KG1 (cell line): ENCODE measurements around the gene UCP2.
"Not testable (repeated sequence)": the region's sequence is repeated elsewhere in the genome, so short reads cannot be mapped to it uniquely, and the experiment has no call there.

Source experiments
- DNase-seq: peaks from one replicate; lab custom pipeline; 2025; lab: John Stamatoyannopoulos, UW

Gene UCP2

DNA sequence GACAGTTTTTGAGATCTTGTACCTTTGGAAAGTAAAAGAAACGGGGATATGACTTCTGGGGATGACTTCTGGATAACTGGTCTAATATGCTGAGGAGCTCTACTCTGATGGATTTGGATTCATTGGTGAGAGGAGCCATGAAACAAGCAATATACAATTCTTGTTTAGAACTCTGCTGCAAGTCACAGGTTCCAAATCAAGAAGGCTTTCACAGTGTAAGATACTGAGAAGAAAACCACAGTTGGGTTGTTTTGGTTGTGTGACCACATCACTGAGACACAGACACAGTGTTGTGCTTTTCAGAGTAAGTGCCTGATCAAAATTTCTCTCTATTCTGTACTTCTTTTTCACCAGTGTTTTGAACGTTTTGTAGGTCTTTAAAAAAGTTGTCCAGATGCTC is 13.1 kb upstream of the UCP2 start:
- DNase-seq, result no peak

DNA sequence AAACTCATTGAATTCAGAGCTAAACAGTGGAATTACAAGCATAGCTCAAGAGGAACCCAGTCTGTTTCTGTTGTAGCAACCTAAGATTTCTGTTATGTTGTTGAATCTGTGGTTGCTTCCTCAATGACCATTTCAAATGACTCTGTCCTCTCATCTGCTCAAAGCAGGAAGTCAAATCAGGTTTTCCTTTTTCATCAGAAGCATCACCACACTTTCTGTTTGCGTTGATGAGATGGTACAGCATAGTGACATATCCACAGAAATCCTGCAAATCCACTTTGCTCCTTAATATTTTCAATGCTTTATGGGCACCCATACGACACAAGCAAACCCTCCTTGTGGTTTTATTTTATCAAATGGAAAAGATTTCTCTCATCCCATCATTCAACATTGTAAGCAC is 12.6 kb upstream of the UCP2 start:
- DNase-seq, result peak; percentile 26

DNA sequence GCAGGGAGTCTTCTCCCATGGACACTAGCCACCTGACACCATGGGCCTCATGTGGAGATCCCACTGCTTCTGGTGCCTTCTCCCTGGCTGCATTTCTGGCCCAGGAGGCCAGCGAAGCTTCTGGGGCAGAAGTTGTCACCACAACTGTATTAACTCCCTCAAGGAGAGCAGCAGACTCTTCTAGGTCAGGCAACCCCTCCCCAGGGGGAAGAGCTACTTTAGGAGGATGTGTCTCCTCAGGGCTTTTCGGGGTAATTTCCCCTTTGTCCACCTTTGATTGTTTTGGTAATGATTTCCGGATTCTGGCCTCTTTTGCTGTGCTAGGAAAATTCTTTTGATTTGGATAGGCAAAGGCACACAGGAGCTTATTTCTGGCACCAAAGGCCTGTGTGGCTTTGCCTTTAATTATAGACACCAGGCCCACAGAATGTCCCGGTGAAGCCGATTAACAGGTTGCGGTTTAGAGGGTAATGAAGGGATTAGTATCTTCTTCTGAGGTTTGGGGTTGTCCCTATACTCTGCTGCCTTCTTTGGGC is 8.9 kb upstream of the UCP2 start:
- no peak for DNase-seq

DNA sequence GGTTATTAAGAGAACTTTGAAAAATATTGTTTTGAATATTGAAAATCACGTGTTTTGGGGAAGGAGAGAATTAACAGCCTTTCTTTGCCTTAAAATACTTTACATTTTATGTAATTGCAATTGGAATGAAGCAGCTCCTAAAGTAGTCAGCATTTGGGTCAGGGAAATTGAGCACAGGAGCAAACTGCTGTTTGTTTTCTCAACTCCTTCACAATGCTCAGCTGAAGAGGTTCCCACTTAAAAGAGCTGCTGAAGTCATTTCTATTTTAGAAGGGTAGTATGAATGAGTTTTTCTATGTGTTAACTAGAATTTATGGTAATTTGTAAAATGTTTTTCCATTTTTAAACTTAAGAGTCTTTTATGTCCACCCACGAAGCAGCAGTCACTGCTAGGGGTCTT is 8.1 kb upstream of the UCP2 start:
- DNase-seq, result no peak

- DNase-seq, result no peak
Measured at GRCh38 chr11:73989156-73989555, 6.5 kb upstream of the UCP2 start.

- DNase-seq, result no peak
Measured at GRCh38 chr11:73988227-73988626, 5.6 kb upstream of the UCP2 start.

GRCh38 chr11:73985661-73986060 is 3.0 kb upstream of the UCP2 start:
- not testable (repeated sequence) for DNase-seq

GRCh38 chr11:73983741-73984538 is 1.3 kb upstream of the UCP2 start:
- DNase-seq, result no peak

- peak; percentile 96 for DNase-seq
Measured at GRCh38 chr11:73982990-73983740, 522 bp upstream of the UCP2 start.

DNA sequence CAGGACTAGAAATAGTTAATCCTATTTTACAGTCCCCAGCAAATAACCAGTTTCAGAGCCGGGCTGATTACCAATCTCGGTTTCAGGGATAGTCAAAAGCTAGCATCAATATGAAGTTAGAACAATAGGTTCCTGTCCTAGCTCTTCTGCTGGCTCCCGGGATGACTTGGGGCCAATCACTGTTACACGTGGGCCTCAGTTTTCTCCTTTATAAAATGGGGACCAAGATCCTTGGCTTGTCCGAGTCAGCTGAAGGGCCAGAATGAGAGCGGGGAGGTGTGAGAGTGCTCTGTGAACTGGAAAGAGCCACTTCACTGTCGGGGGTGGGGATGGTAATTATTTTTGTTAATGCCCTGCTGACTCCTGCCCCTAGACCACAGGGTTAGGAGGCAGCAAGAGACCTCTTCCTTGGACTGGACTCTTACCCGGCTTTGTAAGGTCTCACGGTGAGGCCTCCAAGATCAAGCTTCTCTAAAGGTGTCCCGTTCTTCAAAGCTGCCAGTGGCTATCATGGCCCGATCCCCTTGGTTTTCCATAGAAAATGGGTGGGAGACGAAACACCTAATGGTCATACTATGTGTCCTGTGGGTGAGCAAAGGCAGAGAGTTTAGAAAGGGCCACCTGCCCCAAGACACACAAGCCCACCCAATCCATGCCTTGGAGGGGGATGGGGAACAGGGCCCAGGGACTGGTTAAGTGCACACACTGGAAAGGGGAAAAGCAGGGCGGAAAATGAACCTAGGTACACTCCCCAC is 1.4 kb downstream of the UCP2 start:
- no peak for DNase-seq

- DNase-seq, result peak; percentile 48
Measured at GRCh38 chr11:73980001-73980961, 2.4 kb downstream of the UCP2 start.

- no peak for DNase-seq
Measured at GRCh38 chr11:73978576-73979086, 4.0 kb downstream of the UCP2 start.

GRCh38 chr11:73977856-73978519 is 4.7 kb downstream of the UCP2 start:
- DNase-seq, result no peak

- DNase-seq, result no peak
Measured at GRCh38 chr11:73976451-73977151, 6.0 kb downstream of the UCP2 start.

DNA sequence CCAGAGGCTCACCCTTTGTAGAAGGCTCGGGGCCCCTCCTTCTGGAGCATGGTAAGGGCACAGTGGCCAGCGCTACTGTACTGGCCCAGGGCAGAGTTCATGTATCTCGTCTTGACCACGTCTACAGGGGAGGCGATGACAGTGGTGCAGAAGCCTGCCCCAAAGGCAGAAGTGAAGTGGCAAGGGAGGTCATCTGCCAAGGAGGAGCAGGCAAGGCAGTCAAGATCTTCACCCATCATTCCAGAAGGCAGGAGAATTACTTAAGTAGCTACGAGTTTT is 7.2 kb downstream of the UCP2 start:
- DNase-seq, result no peak

DNA sequence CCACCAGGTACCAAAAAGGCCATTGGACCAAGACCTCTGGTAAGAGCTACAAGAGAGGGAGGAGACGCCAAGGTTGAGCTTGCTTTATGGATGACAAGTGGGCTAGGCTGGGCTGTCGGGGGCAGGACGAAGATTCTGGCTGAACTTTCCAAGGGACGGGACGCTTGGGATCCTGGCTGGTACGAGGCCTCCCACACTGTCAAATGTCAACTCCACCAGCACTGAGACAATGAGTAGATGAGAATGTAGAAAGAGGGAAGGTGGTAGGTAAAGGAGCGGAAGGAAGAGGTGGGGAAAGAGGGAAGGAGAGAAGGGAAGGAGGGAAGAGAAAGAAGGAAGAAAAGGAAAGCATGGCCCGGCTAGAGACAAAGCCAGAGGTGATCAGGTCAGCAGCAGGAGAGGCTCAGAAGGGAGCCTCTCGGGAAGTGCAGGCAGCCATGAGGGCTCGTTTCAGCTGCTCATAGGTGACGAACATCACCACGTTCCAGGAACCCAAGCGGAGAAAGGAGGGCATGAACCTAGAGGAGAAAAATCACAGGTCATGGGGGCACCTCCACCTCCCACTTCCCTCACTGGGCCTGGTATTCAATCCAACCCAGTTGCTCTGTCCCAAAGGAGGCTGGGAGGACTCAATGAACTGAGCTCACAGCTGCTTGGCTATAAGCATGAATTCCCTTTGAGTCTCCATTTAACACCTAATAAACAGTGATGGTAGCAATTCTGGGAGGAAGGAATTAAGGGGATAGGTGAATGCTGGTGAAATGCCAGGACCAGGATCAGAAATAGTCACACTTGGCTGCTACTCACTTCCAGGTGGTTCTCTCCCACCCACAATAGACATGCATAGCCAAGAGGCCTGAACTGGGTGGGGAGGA is 7.8 kb downstream of the UCP2 start:
- DNase-seq, result no peak

- DNase-seq, result no peak
Measured at GRCh38 chr11:73972620-73973449, 9.8 kb downstream of the UCP2 start.

DNA sequence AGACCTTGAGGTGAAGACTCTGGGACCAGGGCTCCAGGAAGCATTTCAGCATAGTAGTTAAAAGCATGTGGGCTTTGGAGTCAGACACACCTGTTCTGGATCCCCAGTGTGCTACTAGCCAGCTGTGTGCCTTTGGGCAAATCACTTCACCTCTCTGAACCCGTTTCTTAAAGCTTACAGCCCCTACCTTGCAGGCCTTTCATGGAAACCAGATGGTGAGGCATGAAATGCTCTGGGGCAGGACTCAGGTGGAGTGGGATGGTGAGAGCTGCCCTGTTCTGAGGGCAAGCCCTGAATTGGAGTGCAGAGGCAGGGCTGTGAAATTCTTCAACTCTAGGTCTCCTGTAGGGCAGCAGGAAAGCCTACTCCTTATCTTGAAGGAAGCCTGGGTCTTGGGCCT is 10.5 kb downstream of the UCP2 start:
- DNase-seq, result no peak
